ENCODE results near the gene TNFRSF14. TPM values are rescaled to one million over a fixed set of nuclear protein-coding genes. Genes with fewer than 3 reads are reported as not detected.

TNFRSF14 gene
- total and polyA plus RNA-seq, 2 of the 13 experiments (the other 11 are each of a cell fraction or from before 2014, with no cell fraction given), result 11.9 to 49.9 TPM

- TF ChIP-seq ZNF687 (CRISPR knock-in tag; IDR thresholded peaks at IDR 0.05) (no peak), THAP9 (CRISPR knock-in tag; IDR thresholded peaks at IDR 0.05; ENCODE audit: borderline replicate concordance) (peak; percentile 4; the same call in 1 of the 2 replicates), EEA1 (CRISPR knock-in tag; IDR thresholded peaks at IDR 0.05; ENCODE audit: borderline replicate concordance) (no peak), ZNF781 (CRISPR knock-in tag; IDR thresholded peaks at IDR 0.05; ENCODE audit: borderline replicate concordance, not compliant biosample characterization) (no peak), ZNF18 (CRISPR knock-in tag; IDR thresholded peaks at IDR 0.05; ENCODE audit: insufficient replicate concordance) (peak; percentile 25), SMARCE1 (IDR thresholded peaks at IDR 0.05; ENCODE audit: borderline replicate concordance) (no peak), ZNF678 (CRISPR knock-in tag; IDR thresholded peaks at IDR 0.05) (no peak), TBX3 (IDR thresholded peaks at IDR 0.05; ENCODE audit: borderline replicate concordance) (no peak), HOXA5 (CRISPR knock-in tag; IDR thresholded peaks at IDR 0.05) (no peak), ZMYM4 (CRISPR knock-in tag; IDR thresholded peaks at IDR 0.05) (no peak), ZNF782 (CRISPR knock-in tag; IDR thresholded peaks at IDR 0.05; ENCODE audit: borderline replicate concordance) (peak; percentile 31; the same call in 1 of the 2 replicates), ZSCAN5A (CRISPR knock-in tag; IDR thresholded peaks at IDR 0.05; ENCODE audit: borderline replicate concordance) (no peak), ZNF335 (CRISPR knock-in tag; IDR thresholded peaks at IDR 0.05) (no peak), XRCC5 (optimal IDR thresholded peaks at IDR 0.05; ENCODE audit: low read length) (no peak), FOXO1 (CRISPR knock-in tag; IDR thresholded peaks at IDR 0.05) (no peak), ZBTB34 (CRISPR knock-in tag; IDR thresholded peaks at IDR 0.05) (no peak)
These were observed 8.7 kb upstream of the TNFRSF14 start (continued) for GRCh38 chr1:2547210-2548067.

All from HepG2 (cell line).